K562 (cell line): ENCODE results near the gene NUP98. TPM values are rescaled to one million over a fixed set of nuclear protein-coding genes. Genes with fewer than 3 reads are reported as not detected.

ENCODE experiments used
- ARID3A ChIP-seq: IDR thresholded peaks from 2 replicates; pipeline ENCODE4 v1.6.1; 2012; ENCODE audit warnings: low read depth, low read length, improper control_type of control experiment, borderline replicate concordance
- ATF3 ChIP-seq, 2 experiments: fragments of 450-650 bp in 1 of 2; sonication (generic) in 1 of 2; formaldehyde crosslinking in 1 of 2; IDR thresholded peaks in 1 of 2; conservative IDR thresholded peaks in 1 of 2; 2 replicates each; pipeline versions ENCODE4 v1.6.1 to v1.8.1; 2016 to 2023; ENCODE audit warnings: mild to moderate bottlenecking in 2 of 2, moderate library complexity in 2 of 2, inconsistent platforms in 1 of 2, missing genetic modification reagents in 1 of 2
- FOXK1 ChIP-seq: sonication (generic); formaldehyde crosslinking; IDR thresholded peaks from 2 replicates; pipeline ENCODE4 v1.8.0; 2022; ENCODE audit warnings: missing genetic modification reagents, mild to moderate bottlenecking, borderline replicate concordance
- FOXK2 ChIP-seq, 2 experiments: fragments of 450-650 bp; IDR thresholded peaks in 1 of 2; conservative IDR thresholded peaks in 1 of 2; 2 replicates each; pipeline ENCODE4 v1.6.1; 2016; ENCODE audit warnings: low read depth in 2 of 2, mild to moderate bottlenecking in 1 of 2
- MGA ChIP-seq: fragments of 450-650 bp; IDR thresholded peaks from 2 replicates; pipeline ENCODE4 v1.6.1; 2016; ENCODE audit warnings: mild to moderate bottlenecking, moderate library complexity
- MTA1 ChIP-seq: fragments of 450-650 bp; IDR thresholded peaks from 2 replicates; pipeline ENCODE4 v1.6.1; 2017; ENCODE audit warnings: borderline replicate concordance
- STAT5B ChIP-seq: fragments of 250-450 bp; sonication (Bioruptor Pico); IDR thresholded peaks from 2 replicates; pipeline ENCODE4 v1.8.0; 2021; ENCODE audit warnings: mild to moderate bottlenecking, inconsistent platforms
- YBX1 ChIP-seq: fragments of 450-650 bp; IDR thresholded peaks from 2 replicates; pipeline ENCODE4 v1.7.1; 2016; ENCODE audit warnings: mild to moderate bottlenecking
- ZNF395 ChIP-seq: fragments of 200-800 bp; sonication (Bioruptor generic); IDR thresholded peaks from 2 replicates; pipeline ENCODE4 v1.6.1; 2017; ENCODE audit warnings: missing genetic modification characterization, missing compliant biosample characterization
- polyA plus RNA-seq, 8 experiments: library from polyadenylated mRNA; depleted of rRNA in 4 of 8; stranded (reverse) in 5 of 8; unstranded in 3 of 8; fragments of >200 nt; fragmentation: Nextera tagmentation in 2 of 8; fragmentation: Illumina TruSeq in 1 of 8; extraction: Ambion mirVana in 2 of 8; extraction: Trizol in 1 of 8; gene quantifications; 2 replicates each; pipeline versions ENCODE4 v1.2.1 to v1.2.3, GENCODE V29; 2011 to 2014; ENCODE audit warnings: inconsistent platforms in 1 of 8, missing spikeins in 1 of 8
- total RNA-seq, 7 experiments: library from RNA; depleted of rRNA in 6 of 7; stranded (reverse); fragments of >200 nt in 6 of 7; fragmentation: Illumina TruSeq in 2 of 7; extraction: Trizol in 2 of 7; gene quantifications; 2 replicates each; pipeline versions ENCODE4 v1.2.1 to v1.2.3, GENCODE V29; 2011 to 2021; ENCODE audit warnings: low replicate concordance in 1 of 7

The NUP98 gene
- total and polyA plus RNA-seq, 9 of the 15 experiments (the other 6 are each of a cell fraction or from before 2014, with no cell fraction given), result 45.1 to 196 (median 130) TPM

- TF ChIP-seq MGA (peak; percentile 98), YBX1 (no peak), ATF3 (IDR thresholded peaks at IDR 0.05) (peak; percentile 59), ATF3 (CRISPR knock-in tag; conservative IDR thresholded peaks at IDR 0.05) (0 out of 2 replicates have a peak, but pooled peaks have one; percentile 71), FOXK1 (CRISPR knock-in tag) (no peak), FOXK2 (conservative IDR thresholded peaks at IDR 0.05 in 1 of 2, IDR thresholded peaks at IDR 0.05 in 1 of 2; ENCODE audit: low read depth in 2 of 2) (no peak), ZNF395 (CRISPR knock-in tag) (peak; percentile 83), STAT5B (CRISPR knock-in tag) (no peak), MTA1 (no peak), ARID3A (no peak)
Observed at GRCh38 chr11:3841426-3842350, 44.3 kb upstream of the NUP98 start (continued).
